ENCODE measurements around the gene RIMBP2.

GRCh38 chr12:130456375-130457199, 259.5 kb downstream of the RIMBP2 start:
- TF ChIP-seq CTCF (conservative IDR thresholded peaks at IDR 0.05; ENCODE audit: low read depth in 2 of 2) (no peak), POLR2AphosphoS5 (IDR thresholded peaks at IDR 0.05; ENCODE audit: low read depth) (no peak), EZH2 (IDR thresholded peaks at IDR 0.05; ENCODE audit: low read depth, unreplicated experiment) (no peak), REST (IDR thresholded peaks at IDR 0.05; ENCODE audit: unreplicated experiment) (no peak), STAT1 (IDR thresholded peaks at IDR 0.05; ENCODE audit: unreplicated experiment) (no peak), ZNF114 (CRISPR knock-in tag; IDR thresholded peaks at IDR 0.05) (no peak), NANOG (IDR thresholded peaks at IDR 0.05; ENCODE audit: borderline replicate concordance) (no peak)
